GM12878 (cell line): ENCODE data around the gene ADCY2. TPM values are rescaled to one million over a fixed set of nuclear protein-coding genes. Genes with fewer than 3 reads are reported as not detected.

Experiments used
- ATAC-seq: fragments of 200-7000 bp; cut with Tn5 transposase; 3 replicates; pipeline ENCODE4 v1.9.1; 2020; ENCODE audit warnings: mild to moderate bottlenecking, moderate library complexity
- BruUV-seq: library from RNA; stranded (reverse); fragments of 400-500 nt; replicated peaks from 2 replicates; lab custom pipeline; 2021; lab: Mats Ljungman, UMichigan
- CTCF ChIA-PET: fragments of 300-600 bp; sonication (Branson Sonifier 250); formaldehyde crosslinking; extraction: SDS; loops from one replicate; lab custom pipeline; 2021; ENCODE audit warnings: inconsistent platforms; lab: Yijun Ruan, JAX
- POLR2A ChIA-PET: fragments of 350-600 bp; formaldehyde crosslinking; extraction: SDS; loops from one replicate; lab custom pipeline; 2021; ENCODE audit warnings: inconsistent platforms; lab: Charles Lee
- RAD21 ChIA-PET: fragments of 300-600 bp; sonication (Branson Sonifier 250); formaldehyde crosslinking; loops from one replicate; lab custom pipeline; 2023; ENCODE audit warnings: antibody characterized with exemption; ENCODE audit not compliant: unreplicated experiment; lab: Charles Lee
- SMC1A ChIA-PET: fragments of 300-600 bp; sonication (Branson Sonifier 250); formaldehyde crosslinking; loops from one replicate; lab custom pipeline; 2023; ENCODE audit not compliant: unreplicated experiment, uncharacterized antibody; lab: Charles Lee
- DNase-seq: peaks from one replicate; pipeline ENCODE4 v3.0.0-alpha.2; 2011; ENCODE audit warnings: low read depth, low spot score
- FAIRE-seq: peaks from 3 replicates; lab custom pipeline; 2011; peaks lifted over from hg19 to GRCh38; lab: Jason Lieb, UNC
- H2AFZ ChIP-seq: 2 replicates; pipeline ENCODE4 v1.6.0; 2011; ENCODE audit warnings: low read depth, low read length, control low read depth; ENCODE audit not compliant: control insufficient read depth
- H3K27ac ChIP-seq: 2 replicates; pipeline ENCODE4 v1.5.1; 2011; ENCODE audit warnings: control low read depth; ENCODE audit not compliant: control insufficient read depth, insufficient read depth
- H3K27me3 ChIP-seq, 2 experiments: replicated peaks in 1 of 2; 2 replicates each; pipeline versions ENCODE4 v1.6.0 to v1.6.1; 2011; ENCODE audit warnings: low read length in 1 of 2; ENCODE audit not compliant: control insufficient read depth in 2 of 2, insufficient read depth in 2 of 2
- H3K36me3 ChIP-seq, 2 experiments: 2 replicates each; pipeline ENCODE4 v1.5.1; 2011; ENCODE audit warnings: low read length in 1 of 2; ENCODE audit not compliant: control insufficient read depth in 2 of 2, insufficient read depth in 2 of 2
- H3K4me1 ChIP-seq: 2 replicates; pipeline ENCODE4 v1.6.1; 2011; ENCODE audit warnings: mild to moderate bottlenecking, low read length, moderate library complexity, mixed read lengths; ENCODE audit not compliant: control insufficient read depth, insufficient read depth
- H3K4me2 ChIP-seq: 2 replicates; pipeline ENCODE4 v1.6.0; 2011; ENCODE audit warnings: control low read depth; ENCODE audit not compliant: control insufficient read depth, insufficient read depth
- H3K4me3 ChIP-seq: fragments of 200-600 bp; sonication (generic); 2 replicates; pipeline ENCODE4 v1.5.1; 2016
- H3K79me2 ChIP-seq: 2 replicates; pipeline ENCODE4 v1.6.0; 2011; ENCODE audit warnings: low read length; ENCODE audit not compliant: control insufficient read depth, insufficient read depth
- H3K9ac ChIP-seq: 2 replicates; pipeline ENCODE4 v1.8.0; 2011; ENCODE audit warnings: low read length, control low read depth, mixed read lengths; ENCODE audit not compliant: control insufficient read depth, insufficient read depth
- H3K9me3 ChIP-seq: replicated peaks from 3 replicates; pipeline ENCODE4 v1.5.1; 2011; ENCODE audit warnings: mild to moderate bottlenecking, low read length; ENCODE audit not compliant: control insufficient read depth, insufficient read depth
- H4K20me1 ChIP-seq: 2 replicates; pipeline ENCODE4 v1.6.0; 2011; ENCODE audit not compliant: control insufficient read depth, insufficient read depth
- BCL11A ChIP-seq: IDR thresholded peaks from 2 replicates; pipeline ENCODE4 v1.6.1; 2011; ENCODE audit warnings: low read depth, low read length
- CEBPB ChIP-seq, 2 experiments: fragments of 150-350 bp in 1 of 2; IDR thresholded peaks; 2 replicates each; pipeline ENCODE4 v1.6.1; 2012 to 2014; ENCODE audit warnings: low read depth in 2 of 2, low read length in 2 of 2, borderline replicate concordance in 1 of 2, inconsistent platforms in 1 of 2
- IRF4 ChIP-seq: IDR thresholded peaks from 2 replicates; pipeline ENCODE4 v1.6.1; 2011; ENCODE audit warnings: low read depth, low read length
- JUNB ChIP-seq: IDR thresholded peaks from 2 replicates; pipeline ENCODE4 v1.6.1; 2016; ENCODE audit warnings: antibody characterized with exemption, mild to moderate bottlenecking
- MTA2 ChIP-seq: fragments of 450-650 bp; IDR thresholded peaks from 2 replicates; pipeline ENCODE4 v1.6.1; 2016; ENCODE audit warnings: low read depth, mild to moderate bottlenecking, moderate library complexity
- MYC ChIP-seq: IDR thresholded peaks from 2 replicates; pipeline ENCODE4 v1.6.1; 2011; ENCODE audit warnings: mild to moderate bottlenecking, low read length, moderate library complexity, inconsistent platforms; ENCODE audit not compliant: insufficient read depth, insufficient replicate concordance, insufficient read length, severe bottlenecking
- NRF1 ChIP-seq: conservative IDR thresholded peaks from 2 replicates; pipeline ENCODE4 v1.6.1; 2011; ENCODE audit warnings: mild to moderate bottlenecking, low read depth, low read length, improper control_type of control experiment
- PAX8 ChIP-seq: fragments of 450-650 bp; IDR thresholded peaks from 2 replicates; pipeline ENCODE4 v1.6.1; 2017; ENCODE audit warnings: mild to moderate bottlenecking, moderate library complexity
- PML ChIP-seq: IDR thresholded peaks from 2 replicates; pipeline ENCODE4 v1.6.1; 2012; ENCODE audit warnings: low read length, inconsistent platforms
- ZBED1 ChIP-seq: IDR thresholded peaks from 2 replicates; pipeline ENCODE4 v1.6.1; 2016; ENCODE audit warnings: borderline replicate concordance
- WGBS: methylation state at CpG from one replicate; pipeline ENCODE4 v1.1.6; 2016; ENCODE audit warnings: low lambda C conversion rate; ENCODE audit not compliant: insufficient replicate concordance, insufficient coverage; ENCODE audit errors: missing lambda C conversion rate; 5-methylcytosine and 5-hydroxymethylcytosine counted together
- in situ Hi-C: fragments of 300-500 bp; cut with MboI; formaldehyde crosslinking; loops from 9 replicates; pipeline ENCODE4 v1.14.3; 2018; ENCODE audit warnings: mixed read lengths
- intact Hi-C: fragments of 100-400 bp; cut with micrococcal nuclease; formaldehyde crosslinking; loops from one replicate; pipeline ENCODE4 v1.14.2; 2022; ENCODE audit not compliant: unreplicated experiment
- polyA plus RNA-seq, 11 experiments: library from polyadenylated mRNA; depleted of rRNA in 4 of 11; unstranded in 6 of 11; stranded (reverse) in 5 of 11; fragments of >200 nt; fragmentation: Nextera tagmentation in 4 of 11; fragmentation: Illumina TruSeq in 1 of 11; extraction: Ambion mirVana in 4 of 11; extraction: Trizol in 1 of 11; gene quantifications; 1 replicate in 1 of 11; 2 replicates in 10 of 11; pipeline versions ENCODE4 v1.2.1 to v1.2.3, GENCODE V29; 2011 to 2016; ENCODE audit warnings: inconsistent platforms in 2 of 11, missing spikeins in 2 of 11, low read depth in 1 of 11
- total RNA-seq, 4 experiments: library from RNA; depleted of rRNA in 3 of 4; stranded (reverse); fragments of >200 nt in 3 of 4; fragmentation: Illumina TruSeq in 1 of 4; extraction: Trizol in 1 of 4; gene quantifications; 2 replicates each; pipeline versions ENCODE4 v1.2.1 to v1.2.3, GENCODE V29; 2013 to 2021
- TF ChIP-seq, protein P1 (sequence below): IDR thresholded peaks from 2 replicates; pipeline ENCODE4 v1.6.1; 2011; ENCODE audit warnings: mild to moderate bottlenecking, low read depth, low read length, moderate library complexity; ENCODE audit not compliant: insufficient replicate concordance
- TF ChIP-seq, protein P2 (sequence below): fragments of 450-650 bp; formaldehyde crosslinking; IDR thresholded peaks from 2 replicates; pipeline ENCODE4 v1.5.0; 2022; ENCODE audit warnings: mild to moderate bottlenecking, missing genetic modification characterization
- TF ChIP-seq, protein P3 (sequence below): fragments of 450-650 bp; IDR thresholded peaks from 2 replicates; pipeline ENCODE4 v1.6.1; 2016; ENCODE audit warnings: mild to moderate bottlenecking, moderate library complexity, borderline replicate concordance

The ADCY2 gene
- total and polyA plus RNA-seq, 10 of the 15 experiments (the other 5 are each of a cell fraction or from before 2014, with no cell fraction given), result 0.07 to 0.26 TPM; not detected in 8

DNA sequence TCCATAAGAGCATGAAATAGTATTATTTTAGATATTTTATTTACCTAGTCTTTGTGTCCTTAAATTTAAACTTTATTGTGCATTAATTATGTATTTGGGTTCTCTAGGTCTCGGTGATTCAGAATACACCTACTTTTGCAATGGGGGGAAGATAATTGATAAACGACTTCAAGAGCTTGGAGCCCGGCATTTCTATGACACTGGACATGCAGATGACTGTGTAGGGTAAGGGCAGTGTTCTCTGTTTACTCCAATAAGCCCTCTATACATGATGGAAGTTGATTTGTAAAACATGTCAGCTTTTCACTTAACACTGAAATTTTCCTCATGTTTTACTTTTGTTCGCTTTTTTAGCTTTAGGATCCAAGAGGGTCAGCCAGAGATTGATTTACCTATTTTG, 479.2 kb downstream of the ADCY2 start (continued):
- TF ChIP-seq, protein P1, sequence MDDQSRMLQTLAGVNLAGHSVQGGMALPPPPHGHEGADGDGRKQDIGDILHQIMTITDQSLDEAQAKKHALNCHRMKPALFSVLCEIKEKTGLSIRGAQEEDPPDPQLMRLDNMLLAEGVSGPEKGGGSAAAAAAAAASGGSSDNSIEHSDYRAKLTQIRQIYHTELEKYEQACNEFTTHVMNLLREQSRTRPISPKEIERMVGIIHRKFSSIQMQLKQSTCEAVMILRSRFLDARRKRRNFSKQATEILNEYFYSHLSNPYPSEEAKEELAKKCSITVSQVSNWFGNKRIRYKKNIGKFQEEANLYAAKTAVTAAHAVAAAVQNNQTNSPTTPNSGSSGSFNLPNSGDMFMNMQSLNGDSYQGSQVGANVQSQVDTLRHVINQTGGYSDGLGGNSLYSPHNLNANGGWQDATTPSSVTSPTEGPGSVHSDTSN, result no peak
- TF ChIP-seq NRF1, result no peak
- TF ChIP-seq CEBPB (IDR thresholded peaks at IDR 0.05; ENCODE audit: borderline replicate concordance in 1 of 2, low read depth in 2 of 2, low read length in 2 of 2), result no peak
- TF ChIP-seq MYC, result no peak
- TF ChIP-seq PAX8, result no peak
- TF ChIP-seq, protein P2, sequence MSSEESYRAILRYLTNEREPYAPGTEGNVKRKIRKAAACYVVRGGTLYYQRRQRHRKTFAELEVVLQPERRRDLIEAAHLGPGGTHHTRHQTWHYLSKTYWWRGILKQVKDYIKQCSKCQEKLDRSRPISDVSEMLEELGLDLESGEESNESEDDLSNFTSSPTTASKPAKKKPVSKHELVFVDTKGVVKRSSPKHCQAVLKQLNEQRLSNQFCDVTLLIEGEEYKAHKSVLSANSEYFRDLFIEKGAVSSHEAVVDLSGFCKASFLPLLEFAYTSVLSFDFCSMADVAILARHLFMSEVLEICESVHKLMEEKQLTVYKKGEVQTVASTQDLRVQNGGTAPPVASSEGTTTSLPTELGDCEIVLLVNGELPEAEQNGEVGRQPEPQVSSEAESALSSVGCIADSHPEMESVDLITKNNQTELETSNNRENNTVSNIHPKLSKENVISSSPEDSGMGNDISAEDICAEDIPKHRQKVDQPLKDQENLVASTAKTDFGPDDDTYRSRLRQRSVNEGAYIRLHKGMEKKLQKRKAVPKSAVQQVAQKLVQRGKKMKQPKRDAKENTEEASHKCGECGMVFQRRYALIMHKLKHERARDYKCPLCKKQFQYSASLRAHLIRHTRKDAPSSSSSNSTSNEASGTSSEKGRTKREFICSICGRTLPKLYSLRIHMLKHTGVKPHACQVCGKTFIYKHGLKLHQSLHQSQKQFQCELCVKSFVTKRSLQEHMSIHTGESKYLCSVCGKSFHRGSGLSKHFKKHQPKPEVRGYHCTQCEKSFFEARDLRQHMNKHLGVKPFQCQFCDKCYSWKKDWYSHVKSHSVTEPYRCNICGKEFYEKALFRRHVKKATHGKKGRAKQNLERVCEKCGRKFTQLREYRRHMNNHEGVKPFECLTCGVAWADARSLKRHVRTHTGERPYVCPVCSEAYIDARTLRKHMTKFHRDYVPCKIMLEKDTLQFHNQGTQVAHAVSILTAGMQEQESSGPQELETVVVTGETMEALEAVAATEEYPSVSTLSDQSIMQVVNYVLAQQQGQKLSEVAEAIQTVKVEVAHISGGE (CRISPR knock-in tag), result no peak

DNA sequence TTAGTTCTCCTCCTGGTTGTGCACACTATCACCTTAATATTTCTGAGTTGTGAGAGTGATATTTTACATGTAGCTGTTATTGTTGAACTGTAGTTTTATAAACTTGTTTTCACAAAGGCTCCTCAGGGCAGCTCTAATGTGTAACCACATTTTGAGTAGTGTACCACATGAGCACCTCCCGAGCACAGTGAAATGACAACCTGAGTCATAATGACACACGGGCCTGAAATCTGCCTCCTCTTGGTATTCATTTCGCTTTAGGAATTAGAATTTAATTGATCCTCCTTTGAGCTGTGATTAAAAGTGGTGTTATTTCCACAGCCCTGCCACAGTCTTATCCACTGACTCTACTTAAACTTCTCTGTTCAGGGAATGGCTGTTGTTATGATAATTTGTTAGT, 480.9 kb downstream of the ADCY2 start:
- POLR2A ChIA-PET, result interaction anchor here (0.5 kb wide), 1 partner anchor 1735 kb away, joined by 3 read pairs; no protein-coding TSS in a partner anchor
- TF ChIP-seq, protein P3, sequence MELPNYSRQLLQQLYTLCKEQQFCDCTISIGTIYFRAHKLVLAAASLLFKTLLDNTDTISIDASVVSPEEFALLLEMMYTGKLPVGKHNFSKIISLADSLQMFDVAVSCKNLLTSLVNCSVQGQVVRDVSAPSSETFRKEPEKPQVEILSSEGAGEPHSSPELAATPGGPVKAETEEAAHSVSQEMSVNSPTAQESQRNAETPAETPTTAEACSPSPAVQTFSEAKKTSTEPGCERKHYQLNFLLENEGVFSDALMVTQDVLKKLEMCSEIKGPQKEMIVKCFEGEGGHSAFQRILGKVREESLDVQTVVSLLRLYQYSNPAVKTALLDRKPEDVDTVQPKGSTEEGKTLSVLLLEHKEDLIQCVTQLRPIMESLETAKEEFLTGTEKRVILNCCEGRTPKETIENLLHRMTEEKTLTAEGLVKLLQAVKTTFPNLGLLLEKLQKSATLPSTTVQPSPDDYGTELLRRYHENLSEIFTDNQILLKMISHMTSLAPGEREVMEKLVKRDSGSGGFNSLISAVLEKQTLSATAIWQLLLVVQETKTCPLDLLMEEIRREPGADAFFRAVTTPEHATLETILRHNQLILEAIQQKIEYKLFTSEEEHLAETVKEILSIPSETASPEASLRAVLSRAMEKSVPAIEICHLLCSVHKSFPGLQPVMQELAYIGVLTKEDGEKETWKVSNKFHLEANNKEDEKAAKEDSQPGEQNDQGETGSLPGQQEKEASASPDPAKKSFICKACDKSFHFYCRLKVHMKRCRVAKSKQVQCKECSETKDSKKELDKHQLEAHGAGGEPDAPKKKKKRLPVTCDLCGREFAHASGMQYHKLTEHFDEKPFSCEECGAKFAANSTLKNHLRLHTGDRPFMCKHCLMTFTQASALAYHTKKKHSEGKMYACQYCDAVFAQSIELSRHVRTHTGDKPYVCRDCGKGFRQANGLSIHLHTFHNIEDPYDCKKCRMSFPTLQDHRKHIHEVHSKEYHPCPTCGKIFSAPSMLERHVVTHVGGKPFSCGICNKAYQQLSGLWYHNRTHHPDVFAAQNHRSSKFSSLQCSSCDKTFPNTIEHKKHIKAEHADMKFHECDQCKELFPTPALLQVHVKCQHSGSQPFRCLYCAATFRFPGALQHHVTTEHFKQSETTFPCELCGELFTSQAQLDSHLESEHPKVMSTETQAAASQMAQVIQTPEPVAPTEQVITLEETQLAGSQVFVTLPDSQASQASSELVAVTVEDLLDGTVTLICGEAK, result no peak
- TF ChIP-seq PML (no peak), ZBED1 (0 out of 2 replicates have a peak, but pooled peaks have one; percentile 34), IRF4 (peak; percentile 76), BCL11A (peak; percentile 34; the same call in 1 of the 2 replicates), JUNB (peak; percentile 89), MTA2 (peak; percentile 44; the same call in 1 of the 2 replicates)

More for the DNA sequence above, 480.9 kb downstream of the ADCY2 start:
- no peaks in the 10 kb centered on the region for H3K27me3 ChIP-seq
- RAD21 ChIA-PET, result interaction anchor here (2.3 kb wide), 2 partner anchors 10 kb away, joined by 8 to 9 read pairs; no protein-coding TSS in a partner anchor
- ATAC-seq (peak; percentile 74), DNase-seq (no peak), FAIRE-seq (no peak)
- CTCF ChIA-PET, result interaction anchor here (0.8 to 9.9 kb wide), 3 partner anchors 9 to 20 kb away, joined by 3 to 92 read pairs (median 3); no protein-coding TSS in a partner anchor
- H2AFZ ChIP-seq, result no peak overlapping the region
- intact Hi-C loops, result no loop called here
- peaks cover 27% of the 10 kb centered on the region for H3K79me2 ChIP-seq
- H3K9me3 ChIP-seq, result no peaks in the 10 kb centered on the region
- no peak overlapping the region for H3K4me3 ChIP-seq
- SMC1A ChIA-PET, result interaction anchor here (2.0 kb wide), 1 partner anchor 8 kb away, joined by 9 read pairs; the partner anchor contains the start of genes FASTKD3 and MTRR
- peak overlapping the region; percentile 38; the same call in 1 of the 2 replicates for H3K4me2 ChIP-seq
- peaks cover 43% of the 10 kb centered on the region for H3K4me1 ChIP-seq
- 0% methylated on average over 3 of the region's 3 CpGs for WGBS
- H3K27ac ChIP-seq, result no peak overlapping the region; the same call in 1 of the 2 replicates
- BruUV-seq, result no TSS peak
- in situ Hi-C loops, result no loop called here
- peaks cover 14 to 34% of the 10 kb centered on the region in 2 experiments for H3K36me3 ChIP-seq
- H3K9ac ChIP-seq, result no peak overlapping the region
- 0 out of 2 replicates have a peak, but pooled peaks cover 3% of the 10 kb centered on the region for H4K20me1 ChIP-seq
